22Rv1 (cell line): ENCODE results near the gene SLC1A7.

Source experiments
- H3K27ac ChIP-seq: fragments of 450-650 bp; 2 replicates; pipeline ENCODE4 v1.5.1; 2017
- CTCF ChIP-seq: fragments of 450-650 bp; IDR thresholded peaks from 2 replicates; pipeline ENCODE4 v1.5.1; 2017; ENCODE audit warnings: mild to moderate bottlenecking
- ZFX ChIP-seq: fragments of 450-650 bp; IDR thresholded peaks from 2 replicates; pipeline ENCODE4 v1.6.1; 2017; ENCODE audit warnings: antibody characterized with exemption, borderline replicate concordance

The SLC1A7 gene

GRCh38 chr1:53075206-53075605 is 67.2 kb downstream of the SLC1A7 start:
- TF ChIP-seq CTCF, result no peak
- TF ChIP-seq ZFX, result no peak
- no peak overlapping the region for H3K27ac ChIP-seq

- TF ChIP-seq CTCF, result no peak
- no peak overlapping the region for H3K27ac ChIP-seq
Observed at GRCh38 chr1:53074313-53075154, 67.9 kb downstream of the SLC1A7 start.

- no peak overlapping the region for H3K27ac ChIP-seq
- no peak for TF ChIP-seq ZFX
- TF ChIP-seq CTCF, result no peak
Observed at GRCh38 chr1:53073868-53074311, 68.5 kb downstream of the SLC1A7 start.

GRCh38 chr1:53073287-53073686 is 69.2 kb downstream of the SLC1A7 start:
- H3K27ac ChIP-seq, result no peak overlapping the region
- TF ChIP-seq CTCF (no peak), ZFX (no peak)

GRCh38 chr1:53071915-53072314 is 70.5 kb downstream of the SLC1A7 start:
- no peak overlapping the region for H3K27ac ChIP-seq
- TF ChIP-seq ZFX (no peak), CTCF (no peak)

GRCh38 chr1:53071167-53071865 is 71.1 kb downstream of the SLC1A7 start:
- H3K27ac ChIP-seq, result no peak overlapping the region
- no peak for TF ChIP-seq CTCF
- TF ChIP-seq ZFX, result no peak

- TF ChIP-seq CTCF, result no peak
- no peak for TF ChIP-seq ZFX
- H3K27ac ChIP-seq, result no peak overlapping the region
Observed at GRCh38 chr1:53070621-53071020, 71.8 kb downstream of the SLC1A7 start.
